Adipocyte (in vitro differentiated cells): ENCODE measurements around the gene CBX4.

Experiments used
- DNase-seq: peaks from one replicate; pipeline ENCODE4 v3.0.0-alpha.2; 2015; ENCODE audit warnings: low read depth
- H3K27me3 ChIP-seq: replicated peaks from 2 replicates; pipeline ENCODE4 v1.7.0; 2013; ENCODE audit warnings: mild to moderate bottlenecking, low read length, moderate library complexity; ENCODE audit not compliant: control insufficient read depth, insufficient read depth
- H3K36me3 ChIP-seq: 2 replicates; pipeline ENCODE4 v1.7.0; 2013; ENCODE audit warnings: low read length, mild to moderate bottlenecking, moderate library complexity; ENCODE audit not compliant: control insufficient read depth, insufficient read depth, severe bottlenecking
- H3K4me1 ChIP-seq: 2 replicates; pipeline ENCODE4 v1.7.0; 2013; ENCODE audit warnings: mild to moderate bottlenecking, low read length, moderate library complexity; ENCODE audit not compliant: control insufficient read depth, insufficient read depth
- H3K4me3 ChIP-seq: 2 replicates; pipeline ENCODE4 v1.7.0; 2013; ENCODE audit warnings: mild to moderate bottlenecking, low read length, moderate library complexity
- H3K9ac ChIP-seq: 2 replicates; pipeline ENCODE4 v1.7.0; 2013; ENCODE audit warnings: mild to moderate bottlenecking, low read length, moderate library complexity
- H3K9me3 ChIP-seq: 2 replicates; pipeline ENCODE4 v1.7.0; 2013; ENCODE audit warnings: mild to moderate bottlenecking, low read length, moderate library complexity; ENCODE audit not compliant: control insufficient read depth

The CBX4 gene

DNA sequence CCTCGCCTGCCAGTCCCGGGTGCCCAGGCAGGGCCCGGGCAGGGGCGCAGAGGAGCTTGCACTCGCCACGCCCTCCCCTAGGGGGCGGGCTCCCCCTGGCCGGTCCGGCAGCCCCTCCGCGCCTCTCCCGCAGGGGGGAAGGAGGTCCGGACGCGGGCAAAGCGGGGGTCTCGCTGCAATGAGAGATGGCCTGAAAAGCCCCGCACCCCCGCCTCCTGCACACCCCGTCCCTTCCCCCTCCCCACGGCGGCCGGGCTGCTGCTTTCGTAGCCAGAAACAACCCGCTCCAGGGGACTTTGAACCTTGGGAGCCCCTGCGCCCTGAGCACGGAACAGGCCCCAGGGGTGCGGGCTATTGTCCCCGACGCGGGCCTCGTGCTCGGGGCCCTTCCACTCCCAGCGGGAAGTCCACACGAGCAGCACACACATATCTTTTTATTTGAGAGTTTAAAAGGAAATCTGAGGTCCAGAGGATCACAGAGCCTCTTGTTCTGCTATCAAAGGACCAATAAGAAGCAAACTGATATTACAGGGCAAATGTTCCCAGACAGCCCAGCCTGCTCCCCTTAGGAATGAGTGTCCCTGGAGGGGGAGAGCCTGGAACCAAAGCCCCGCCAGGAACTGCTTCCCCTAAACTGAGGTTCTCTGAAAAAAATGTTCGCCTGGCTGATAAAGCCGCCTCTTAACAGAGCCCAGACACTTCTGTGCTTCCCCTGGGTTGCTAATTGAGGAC is 5.8 kb upstream of the CBX4 start:
- peaks cover 18% of the 10 kb centered on the region for H3K4me1 ChIP-seq
- H3K36me3 ChIP-seq: no peaks in the 10 kb centered on the region
- H3K4me3 ChIP-seq: peak overlapping the region; percentile 20
- H3K27me3 ChIP-seq: peaks cover 24% of the 10 kb centered on the region
- no peaks in the 10 kb centered on the region for H3K9me3 ChIP-seq
- peak; percentile 65 for DNase-seq
- H3K9ac ChIP-seq: peak overlapping the region; percentile 55

DNA sequence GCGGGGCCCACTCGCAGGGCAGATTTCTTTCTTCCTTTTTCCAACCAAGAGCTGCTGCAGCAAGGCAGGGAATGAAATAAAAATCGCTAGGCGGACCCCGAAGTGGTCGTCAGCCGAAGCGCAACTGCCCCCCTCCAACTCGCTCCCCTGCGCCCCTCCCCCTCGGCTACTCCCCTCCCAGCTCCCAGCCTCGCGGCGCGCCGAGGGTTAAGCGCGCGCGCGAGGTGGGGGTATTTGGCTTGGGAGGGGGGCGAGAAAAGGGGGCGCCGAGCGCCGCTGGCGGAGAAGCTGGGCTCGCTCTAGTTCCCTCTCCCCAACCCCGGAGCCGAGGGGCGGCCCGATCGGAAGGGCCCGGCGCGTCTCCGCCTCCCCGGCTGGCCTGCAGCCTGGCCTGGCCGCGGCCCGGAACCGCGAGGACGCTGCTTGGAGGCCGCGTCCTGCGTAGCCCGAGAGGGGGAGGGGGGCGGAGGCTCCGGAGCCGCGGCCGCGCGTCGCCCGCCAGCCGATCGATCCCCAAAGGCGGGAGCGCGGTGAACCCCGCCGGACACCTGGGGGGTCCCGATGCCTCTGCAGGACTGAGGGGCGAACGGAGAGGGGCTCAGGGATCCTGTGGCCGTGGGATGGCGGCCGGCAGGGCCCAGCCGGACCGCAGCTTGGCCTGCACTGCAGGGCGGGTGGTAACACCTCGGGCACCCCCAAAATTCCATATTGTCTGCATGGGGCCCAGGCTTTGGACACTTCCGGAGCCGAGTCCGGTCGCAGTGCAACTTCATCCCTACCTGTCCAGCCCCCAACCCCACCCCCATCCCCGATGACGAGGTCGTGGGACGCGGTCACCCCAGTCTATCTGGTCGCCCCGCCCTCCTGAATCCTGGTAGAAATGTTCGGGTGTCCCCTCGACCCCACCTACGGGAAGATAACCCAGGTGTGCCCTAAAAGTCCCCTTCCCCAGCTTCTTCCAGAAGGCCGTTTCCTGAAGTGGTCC is 4.9 kb upstream of the CBX4 start:
- Histone ChIP-seq H3K36me3 (no peaks in the 10 kb centered on the region), H3K27me3 (peaks cover 22% of the 10 kb centered on the region), H3K4me1 (peaks cover 18% of the 10 kb centered on the region), H3K9ac (peak overlapping the region; percentile 80), H3K9me3 (no peaks in the 10 kb centered on the region), H3K4me3 (peak overlapping the region; percentile 74)
- DNase-seq: peak; percentile 85

DNA sequence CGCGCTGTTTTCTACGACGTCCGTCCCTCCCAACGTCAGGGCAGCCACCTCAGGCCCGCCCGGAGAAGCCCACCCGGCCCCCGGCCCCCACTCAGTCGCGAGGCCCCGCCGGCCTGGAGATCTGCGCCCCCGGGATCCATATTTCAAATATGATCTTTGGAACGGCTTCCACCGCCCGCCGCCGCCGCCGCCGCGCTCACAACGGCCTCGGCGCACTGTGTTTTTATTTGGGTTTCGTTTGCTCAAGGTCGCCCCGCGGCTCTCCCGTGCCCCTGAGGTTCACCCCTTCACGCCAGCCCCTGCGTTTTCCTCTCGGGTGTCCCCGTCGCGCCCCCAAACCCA is 4.2 kb upstream of the CBX4 start:
- Histone ChIP-seq H3K27me3 (peaks cover 20% of the 10 kb centered on the region), H3K4me3 (peak overlapping the region; percentile 74), H3K36me3 (no peaks in the 10 kb centered on the region), H3K4me1 (peaks cover 18% of the 10 kb centered on the region), H3K9ac (peak overlapping the region; percentile 80), H3K9me3 (no peaks in the 10 kb centered on the region)
- DNase-seq: peak; percentile 38

DNA sequence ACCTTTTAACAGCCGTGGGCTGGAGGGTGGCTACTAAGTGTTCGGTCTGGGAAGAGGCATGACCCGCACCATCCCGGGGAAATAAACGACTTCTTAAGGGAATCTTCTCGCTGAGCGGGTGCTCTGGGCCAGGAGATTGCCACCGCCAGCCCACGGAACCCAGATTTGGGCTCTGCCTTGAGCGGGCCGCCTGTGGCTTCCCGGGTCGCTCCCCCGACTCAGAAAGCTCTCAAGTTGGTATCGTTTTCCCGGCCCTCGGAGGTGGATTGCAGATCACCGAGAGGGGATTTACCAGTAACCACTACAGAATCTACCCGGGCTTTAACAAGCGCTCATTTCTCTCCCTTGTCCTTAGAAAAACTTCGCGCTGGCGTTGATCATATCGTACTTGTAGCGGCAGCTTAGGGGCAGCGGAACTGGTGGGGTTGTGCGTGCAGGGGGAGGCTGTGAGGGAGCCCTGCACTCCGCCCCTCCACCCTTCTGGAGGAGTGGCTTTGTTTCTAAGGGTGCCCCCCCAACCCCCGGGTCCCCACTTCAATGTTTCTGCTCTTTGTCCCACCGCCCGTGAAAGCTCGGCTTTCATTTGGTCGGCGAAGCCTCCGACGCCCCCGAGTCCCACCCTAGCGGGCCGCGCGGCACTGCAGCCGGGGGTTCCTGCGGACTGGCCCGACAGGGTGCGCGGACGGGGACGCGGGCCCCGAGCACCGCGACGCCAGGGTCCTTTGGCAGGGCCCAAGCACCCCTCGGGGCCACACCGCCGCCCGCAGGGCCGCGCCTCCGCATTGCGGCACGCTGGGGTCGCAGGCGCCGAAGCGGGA is 3.6 kb upstream of the CBX4 start:
- no peaks in the 10 kb centered on the region for H3K36me3 ChIP-seq
- H3K4me3 ChIP-seq: peak overlapping the region; percentile 74
- H3K4me1 ChIP-seq: peaks cover 20% of the 10 kb centered on the region
- H3K27me3 ChIP-seq: peaks cover 20% of the 10 kb centered on the region
- H3K9me3 ChIP-seq: no peaks in the 10 kb centered on the region
- no peak overlapping the region for H3K9ac ChIP-seq
- DNase-seq: peak; percentile 24

DNA sequence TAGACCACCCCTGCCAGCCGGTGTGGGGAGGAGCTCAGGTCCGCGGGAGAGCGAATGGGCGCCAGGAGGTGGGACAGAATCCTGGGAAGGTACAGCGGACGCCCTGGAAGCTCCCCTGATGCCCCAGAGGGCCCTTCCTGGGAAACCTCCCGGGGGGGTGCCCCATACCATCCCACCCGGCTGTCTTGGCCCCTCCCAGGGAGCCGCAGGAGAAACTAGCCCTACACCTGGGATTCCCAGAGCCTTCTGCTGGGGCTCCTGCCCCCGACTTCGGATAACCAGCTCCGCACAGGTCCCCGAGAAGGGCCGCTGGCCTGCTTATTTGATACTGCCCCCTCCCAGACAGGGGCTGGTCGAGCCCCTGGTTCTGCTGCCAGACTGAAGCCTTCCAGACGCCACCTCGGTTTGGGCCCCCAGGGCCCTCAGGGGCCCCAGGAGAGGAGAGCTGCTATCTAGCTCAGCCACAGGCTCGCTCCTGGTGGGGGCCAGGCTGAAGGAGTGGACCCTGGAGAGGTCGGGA is 3.0 kb upstream of the CBX4 start:
- no peaks in the 10 kb centered on the region for H3K36me3 ChIP-seq
- H3K27me3 ChIP-seq: peaks cover 20% of the 10 kb centered on the region
- DNase-seq: no peak
- no peak overlapping the region for H3K4me3 ChIP-seq
- H3K4me1 ChIP-seq: peaks cover 27% of the 10 kb centered on the region
- H3K9ac ChIP-seq: no peak overlapping the region
- no peaks in the 10 kb centered on the region for H3K9me3 ChIP-seq

DNA sequence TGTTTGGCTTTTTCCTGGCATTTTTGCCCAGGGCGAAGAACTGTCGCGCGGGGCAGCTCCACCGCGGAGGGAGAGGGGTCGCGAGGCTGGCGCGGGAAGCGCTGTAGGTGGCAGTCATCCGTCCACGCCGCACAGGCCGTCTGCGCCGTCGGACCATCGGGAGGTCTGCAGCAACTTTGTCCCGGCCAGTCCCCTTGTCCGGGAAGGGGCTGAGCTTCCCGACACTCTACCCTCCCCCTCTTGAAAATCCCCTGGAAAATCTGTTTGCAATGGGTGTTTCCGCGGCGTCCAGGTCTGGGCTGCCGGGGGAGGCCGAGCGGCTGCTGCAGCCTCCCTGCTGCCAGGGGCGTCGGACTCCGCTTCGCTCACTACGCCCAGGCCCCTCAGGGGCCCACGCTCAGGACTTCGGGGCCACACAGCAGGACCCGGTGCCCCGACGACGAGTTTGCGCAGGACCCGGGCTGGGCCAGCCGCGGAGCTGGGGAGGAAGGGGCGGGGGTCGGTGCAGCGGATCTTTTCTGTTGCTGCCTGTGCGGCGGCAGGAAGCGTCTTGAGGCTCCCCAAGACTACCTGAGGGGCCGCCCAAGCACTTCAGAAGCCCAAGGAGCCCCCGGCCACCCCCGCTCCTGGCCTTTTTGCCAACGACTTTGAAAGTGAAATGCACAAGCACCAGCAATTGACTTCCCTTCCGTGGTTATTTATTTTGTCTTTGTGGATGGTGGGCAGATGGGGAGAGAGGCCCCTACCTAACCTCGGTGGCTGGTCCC is 2.3 kb upstream of the CBX4 start:
- DNase-seq: no peak
- Histone ChIP-seq H3K9ac (no peak overlapping the region), H3K36me3 (no peaks in the 10 kb centered on the region), H3K9me3 (no peaks in the 10 kb centered on the region), H3K4me1 (peaks cover 33% of the 10 kb centered on the region), H3K27me3 (peaks cover 20% of the 10 kb centered on the region), H3K4me3 (no peak overlapping the region)

DNA sequence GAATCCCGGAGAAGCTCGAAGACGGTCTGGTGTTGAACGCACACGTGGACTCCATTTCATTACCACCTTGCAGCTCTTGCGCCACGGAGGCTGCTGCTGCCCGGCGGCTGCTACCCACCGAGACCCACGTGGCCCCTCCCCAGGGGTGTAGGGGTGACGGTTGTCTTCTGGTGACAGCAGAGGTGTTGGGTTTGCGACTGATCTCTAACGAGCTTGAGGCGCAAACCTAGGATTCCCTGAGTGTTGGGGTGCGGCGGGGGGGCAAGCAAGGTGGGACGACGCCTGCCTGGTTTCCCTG is 1.7 kb upstream of the CBX4 start:
- Histone ChIP-seq H3K9ac (no peak overlapping the region), H3K9me3 (no peaks in the 10 kb centered on the region), H3K27me3 (peaks cover 20% of the 10 kb centered on the region), H3K36me3 (no peaks in the 10 kb centered on the region), H3K4me3 (no peak overlapping the region), H3K4me1 (peaks cover 38% of the 10 kb centered on the region)
- no peak for DNase-seq

DNA sequence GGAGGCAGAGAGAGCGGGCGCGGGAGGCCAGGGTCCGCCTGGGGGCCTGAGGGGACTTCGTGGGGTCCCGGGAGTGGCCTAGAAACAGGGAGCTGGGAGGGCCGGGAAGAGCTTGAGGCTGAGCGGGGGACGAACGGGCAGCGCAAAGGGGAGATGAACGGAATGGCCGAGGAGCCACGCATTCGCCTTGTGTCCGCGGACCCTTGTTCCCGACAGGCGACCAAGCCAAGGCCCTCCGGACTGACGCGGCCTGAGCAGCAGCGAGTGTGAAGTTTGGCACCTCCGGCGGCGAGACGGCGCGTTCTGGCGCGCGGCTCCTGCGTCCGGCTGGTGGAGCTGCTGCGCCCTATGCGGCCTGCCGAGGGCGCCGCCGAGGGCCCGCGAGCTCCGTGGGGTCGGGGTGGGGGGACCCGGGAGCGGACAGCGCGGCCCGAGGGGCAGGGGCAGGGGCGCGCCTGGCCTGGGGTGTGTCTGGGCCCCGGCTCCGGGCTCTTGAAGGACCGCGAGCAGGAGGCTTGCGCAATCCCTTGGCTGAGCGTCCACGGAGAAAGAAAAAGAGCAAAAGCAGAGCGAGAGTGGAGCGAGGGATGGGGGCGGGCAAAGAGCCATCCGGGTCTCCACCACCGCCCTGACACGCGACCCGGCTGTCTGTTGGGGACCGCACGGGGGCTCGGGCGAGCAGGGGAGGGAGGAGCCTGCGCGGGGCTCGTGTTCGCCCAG is 1.2 kb upstream of the CBX4 start:
- peaks cover 20% of the 10 kb centered on the region for H3K27me3 ChIP-seq
- peak overlapping the region; percentile 72 for H3K9ac ChIP-seq
- no peaks in the 10 kb centered on the region for H3K36me3 ChIP-seq
- H3K4me3 ChIP-seq: peak overlapping the region; percentile 76
- peak; percentile 88 for DNase-seq
- peaks cover 34% of the 10 kb centered on the region for H3K4me1 ChIP-seq
- no peaks in the 10 kb centered on the region for H3K9me3 ChIP-seq

DNA sequence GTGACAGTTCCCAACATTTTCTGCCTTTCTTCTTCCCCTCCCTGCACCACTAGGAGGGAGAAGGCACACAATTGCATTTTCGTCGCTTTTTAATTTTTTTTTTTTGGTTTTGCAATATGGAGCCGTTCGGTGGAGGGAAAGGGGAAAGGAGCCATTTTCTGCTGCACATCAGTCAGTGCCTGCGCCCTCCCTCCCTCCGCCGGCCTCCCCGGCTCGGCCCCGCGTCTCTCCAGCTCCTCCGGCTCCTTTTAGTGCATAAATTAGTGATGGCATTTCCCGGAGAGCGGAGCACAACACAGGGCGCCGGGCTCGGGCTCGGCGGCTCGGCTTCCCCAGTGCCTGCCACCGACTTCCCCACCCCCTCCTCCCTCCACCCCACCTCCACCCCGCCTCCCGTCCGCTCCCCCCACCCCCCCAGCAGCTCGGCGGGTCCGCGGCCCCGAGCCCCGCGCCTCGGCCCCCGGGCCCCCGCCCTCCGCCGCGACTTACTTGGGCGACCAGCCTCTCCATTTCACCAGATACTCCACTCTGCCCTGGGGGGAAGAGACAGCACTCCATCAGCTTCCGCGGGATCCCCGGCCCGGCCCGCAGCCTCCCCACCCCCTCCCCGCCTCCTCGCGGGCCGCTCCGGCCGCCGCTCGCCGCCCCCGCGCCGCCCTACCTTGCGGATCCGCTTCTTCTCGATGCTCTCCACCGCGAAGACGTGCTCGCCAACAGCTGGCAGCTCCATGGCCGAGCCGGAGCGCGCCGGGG is 542 bp downstream of the CBX4 start:
- peak; percentile 76 for DNase-seq
- peaks cover 10% of the 10 kb centered on the region for H3K36me3 ChIP-seq
- peak overlapping the region; percentile 97 for H3K4me3 ChIP-seq
- peaks cover 20% of the 10 kb centered on the region for H3K27me3 ChIP-seq
- peaks cover 26% of the 10 kb centered on the region for H3K4me1 ChIP-seq
- peak overlapping the region; percentile 92 for H3K9ac ChIP-seq
- H3K9me3 ChIP-seq: no peaks in the 10 kb centered on the region
